H1 (cell line): Measurements from ENCODE around the gene CMTM1. TPM values are rescaled to one million over a fixed set of nuclear protein-coding genes. Genes with fewer than 3 reads are reported as not detected.

Experiments
- CTCF ChIA-PET: fragments of 300-600 bp; sonication (Branson Sonifier 250); formaldehyde crosslinking; loops from one replicate; lab custom pipeline; 2021; ENCODE audit not compliant: partially characterized antibody; lab: Charles Lee
- POLR2A ChIA-PET: fragments of 300-600 bp; sonication (Branson Sonifier 250); formaldehyde crosslinking; loops from one replicate; lab custom pipeline; 2021; ENCODE audit warnings: inconsistent platforms; ENCODE audit not compliant: partially characterized antibody; lab: Charles Lee
- DNase-seq, 2 experiments: peaks; one replicate each; pipeline versions ENCODE4 v3.0.0 to v3.0.0-alpha.2; 2010 to 2022; ENCODE audit warnings: low spot score in 2 of 2, low read depth in 1 of 2, mixed read lengths in 1 of 2
- FAIRE-seq: peaks from 2 replicates; lab custom pipeline; 2011; peaks lifted over from hg19 to GRCh38; lab: Jason Lieb, UNC
- H2AFZ ChIP-seq: 2 replicates; pipeline ENCODE4 v1.8.1; 2012; ENCODE audit warnings: low read length, inconsistent platforms
- H2AK5ac ChIP-seq: 2 replicates; pipeline ENCODE4 v1.6.1; 2013; ENCODE audit warnings: low read depth, low read length
- H2BK120ac ChIP-seq: replicated peaks from 2 replicates; pipeline ENCODE3; 2013; ENCODE audit warnings: low read depth, low read length, inconsistent platforms
- H2BK12ac ChIP-seq: 2 replicates; pipeline ENCODE4 v1.6.1; 2013; ENCODE audit warnings: low read depth, low read length
- H2BK15ac ChIP-seq: 2 replicates; pipeline ENCODE4 v1.6.1; 2013; ENCODE audit warnings: low read length
- H2BK20ac ChIP-seq: 2 replicates; pipeline ENCODE4 v1.6.1; 2013; ENCODE audit warnings: low read length
- H2BK5ac ChIP-seq: 2 replicates; pipeline ENCODE4 v1.6.1; 2013; ENCODE audit warnings: low read depth, low read length
- H3K14ac ChIP-seq: 2 replicates; pipeline ENCODE4 v1.6.1; 2013; ENCODE audit warnings: inconsistent platforms; ENCODE audit not compliant: insufficient read length
- H3K18ac ChIP-seq: 2 replicates; pipeline ENCODE4 v1.6.1; 2013; ENCODE audit warnings: low read length; ENCODE audit errors: extremely low read depth
- H3K23ac ChIP-seq: 2 replicates; pipeline ENCODE4 v1.6.1; 2013; ENCODE audit warnings: inconsistent platforms; ENCODE audit not compliant: insufficient read length
- H3K23me2 ChIP-seq: 2 replicates; pipeline ENCODE4 v1.6.1; 2013; ENCODE audit warnings: low read depth, low read length
- H3K27ac ChIP-seq: 2 replicates; pipeline ENCODE4 v1.6.1; 2011; ENCODE audit warnings: low read depth, low read length, inconsistent platforms
- H3K27me3 ChIP-seq, 4 experiments: replicated peaks in 1 of 4; 1 replicate in 1 of 4; 2 replicates in 3 of 4; pipeline versions ENCODE4 v1.6.1 to v1.8.1; 2011 to 2013; ENCODE audit warnings: low read length in 3 of 4, mild to moderate bottlenecking in 3 of 4, inconsistent platforms in 2 of 4, mixed read lengths in 2 of 4, moderate library complexity in 1 of 4; ENCODE audit not compliant: control insufficient read depth in 3 of 4, insufficient read depth in 3 of 4; ENCODE audit errors: extremely low read depth in 1 of 4
- H3K36me3 ChIP-seq, 4 experiments: 2 replicates each; pipeline versions ENCODE4 v1.6.1 to v1.8.1; 2011 to 2013; ENCODE audit warnings: mild to moderate bottlenecking in 4 of 4, low read length in 3 of 4, moderate library complexity in 2 of 4, control low read depth in 1 of 4, inconsistent platforms in 1 of 4; ENCODE audit not compliant: insufficient read depth in 4 of 4, control insufficient read depth in 2 of 4
- H3K4ac ChIP-seq: replicated peaks from 2 replicates; pipeline ENCODE3; 2013; ENCODE audit warnings: low read length, low read depth, mixed read lengths, inconsistent platforms; ENCODE audit not compliant: insufficient read length
- H3K4me1 ChIP-seq, 4 experiments: replicated peaks in 1 of 4; 1 replicate in 1 of 4; 2 replicates in 3 of 4; pipeline versions ENCODE4 v1.6.1 to v1.8.1; 2011 to 2013; ENCODE audit warnings: low read length in 3 of 4, inconsistent platforms in 2 of 4, mixed read lengths in 1 of 4; ENCODE audit not compliant: insufficient read depth in 4 of 4, control insufficient read depth in 3 of 4
- H3K4me2 ChIP-seq, 2 experiments: 2 replicates each; pipeline versions ENCODE4 v1.6.1 to v1.8.1; 2011 to 2013; ENCODE audit warnings: low read depth in 2 of 2, low read length in 2 of 2, control low read depth in 1 of 2, inconsistent platforms in 1 of 2, mild to moderate bottlenecking in 1 of 2; ENCODE audit not compliant: insufficient read depth in 1 of 2
- H3K4me3 ChIP-seq, 4 experiments: fragments of 200-600, 300-600 bp in 1 of 4; sonication (generic), shearing (Covaris generic), sonication (Bioruptor Twin) in 1 of 4; 2 replicates each; pipeline versions ENCODE4 v1.5.1 to v1.8.1; 2011 to 2016; ENCODE audit warnings: low read length in 4 of 4, low read depth in 3 of 4, control low read depth in 2 of 4, inconsistent platforms in 2 of 4, mild to moderate bottlenecking in 2 of 4, mixed read lengths in 1 of 4, moderate library complexity in 1 of 4; ENCODE audit not compliant: insufficient read depth in 2 of 4; ENCODE audit errors: extremely low read depth in 1 of 4
- H3K56ac ChIP-seq: replicated peaks from 2 replicates; pipeline ENCODE3; 2013; ENCODE audit warnings: low read depth, mild to moderate bottlenecking, mixed read lengths, low read length, inconsistent platforms; ENCODE audit not compliant: insufficient read length
- H3K79me1 ChIP-seq: 2 replicates; pipeline ENCODE4 v1.6.1; 2013; ENCODE audit warnings: low read depth, low read length, control low read depth
- H3K79me2 ChIP-seq, 2 experiments: 2 replicates each; pipeline versions ENCODE4 v1.6.1 to v1.8.1; 2012 to 2013; ENCODE audit warnings: low read length in 2 of 2, mild to moderate bottlenecking in 2 of 2, inconsistent platforms in 1 of 2; ENCODE audit not compliant: insufficient read depth in 2 of 2, control insufficient read depth in 1 of 2
- H3K9ac ChIP-seq, 4 experiments: replicated peaks in 1 of 4; 1 replicate in 1 of 4; 2 replicates in 3 of 4; pipeline versions ENCODE4 v1.6.1 to v1.8.1; 2011 to 2013; ENCODE audit warnings: low read depth in 3 of 4, low read length in 3 of 4, control low read depth in 2 of 4, mild to moderate bottlenecking in 2 of 4, moderate library complexity in 2 of 4, inconsistent platforms in 1 of 4; ENCODE audit errors: extremely low read depth in 1 of 4
- H3K9me3 ChIP-seq, 2 experiments: 2 replicates each; pipeline versions ENCODE4 v1.6.1 to v1.8.1; 2012 to 2013; ENCODE audit warnings: mild to moderate bottlenecking in 2 of 2, moderate library complexity in 2 of 2, control low read depth in 1 of 2, inconsistent platforms in 1 of 2, low read depth in 1 of 2, low read length in 1 of 2, mixed read lengths in 1 of 2; ENCODE audit not compliant: insufficient read depth in 2 of 2
- H4K20me1 ChIP-seq, 2 experiments: replicated peaks in 1 of 2; 2 replicates each; pipeline versions ENCODE3 to v1.8.1; 2011 to 2013; ENCODE audit warnings: inconsistent platforms in 2 of 2, low read length in 2 of 2, mild to moderate bottlenecking in 1 of 2; ENCODE audit not compliant: insufficient read depth in 2 of 2, control insufficient read depth in 1 of 2
- H4K5ac ChIP-seq: 2 replicates; pipeline ENCODE4 v1.6.1; 2013; ENCODE audit warnings: low read length, low read depth, mixed read lengths, inconsistent platforms; ENCODE audit not compliant: insufficient read length
- H4K8ac ChIP-seq: 2 replicates; pipeline ENCODE4 v1.8.0; 2013; ENCODE audit warnings: mild to moderate bottlenecking, moderate library complexity, low read length, inconsistent platforms; ENCODE audit not compliant: insufficient read depth; ENCODE audit errors: extremely low read depth
- H4K91ac ChIP-seq: replicated peaks from 2 replicates; pipeline ENCODE3; 2013; ENCODE audit warnings: low read length, mixed read lengths, inconsistent platforms; ENCODE audit not compliant: insufficient read length
- BRCA1 ChIP-seq: IDR thresholded peaks from 2 replicates; pipeline ENCODE4 v1.6.1; 2012; ENCODE audit warnings: low read depth, low read length, improper control_type of control experiment
- HDAC6 ChIP-seq: IDR thresholded peaks from one replicate; pipeline ENCODE4 v1.7.1; 2012; ENCODE audit warnings: low read depth, mild to moderate bottlenecking, inconsistent platforms, low read length, moderate library complexity
- POLR2A ChIP-seq, 2 experiments: IDR thresholded peaks; 1 replicate in 1 of 2; 2 replicates in 1 of 2; pipeline ENCODE4 v1.6.1; 2011; ENCODE audit warnings: low read depth in 2 of 2, low read length in 2 of 2, mild to moderate bottlenecking in 2 of 2; ENCODE audit errors: control extremely low read depth in 1 of 2
- RNF2 ChIP-seq: fragments of 200-900, 300-1000 bp; sonication (generic); IDR thresholded peaks from 2 replicates; pipeline ENCODE4 v1.7.1; 2016; ENCODE audit warnings: borderline replicate concordance, low read depth, mild to moderate bottlenecking, antibody characterized with exemption, low read length; ENCODE audit not compliant: poor library complexity, severe bottlenecking; ENCODE audit errors: missing control alignments
- SAP30 ChIP-seq: fragments of 300-600 bp; sonication (generic); IDR thresholded peaks from 2 replicates; pipeline ENCODE4 v1.7.1; 2012; ENCODE audit warnings: low read length, moderate library complexity, mild to moderate bottlenecking, inconsistent platforms; ENCODE audit not compliant: insufficient read depth, insufficient replicate concordance
- SIN3A ChIP-seq, 2 experiments: IDR thresholded peaks in 1 of 2; conservative IDR thresholded peaks in 1 of 2; 2 replicates each; pipeline ENCODE4 v1.6.1; 2011 to 2012; ENCODE audit warnings: low read length in 2 of 2, improper control_type of control experiment in 1 of 2, low read depth in 1 of 2, mild to moderate bottlenecking in 1 of 2
- SP1 ChIP-seq: IDR thresholded peaks from 2 replicates; pipeline ENCODE4 v1.6.1; 2011; ENCODE audit warnings: low read depth, low read length
- SP2 ChIP-seq: IDR thresholded peaks from 2 replicates; pipeline ENCODE4 v1.6.1; 2012; ENCODE audit warnings: mild to moderate bottlenecking, low read length, inconsistent platforms
- SRF ChIP-seq: IDR thresholded peaks from 2 replicates; pipeline ENCODE4 v1.6.1; 2011; ENCODE audit warnings: mild to moderate bottlenecking, low read depth, low read length, moderate library complexity
- WGBS, 2 experiments: shearing (Covaris generic) in 1 of 2; methylation state at CpG; one replicate each; pipeline versions ENCODE4 v1.1.6 to v1.1.7; 2013 to 2015; ENCODE audit warnings: low lambda C conversion rate in 2 of 2, mixed read lengths in 2 of 2, inconsistent platforms in 1 of 2, low coverage in 1 of 2, missing lambda C conversion rate in 1 of 2; ENCODE audit not compliant: insufficient replicate concordance in 2 of 2, insufficient coverage in 1 of 2, insufficient read length in 1 of 2; ENCODE audit errors: extremely low coverage in 1 of 2, missing lambda C conversion rate in 1 of 2; 5-methylcytosine and 5-hydroxymethylcytosine counted together
- polyA plus RNA-seq, 7 experiments: library from polyadenylated mRNA; depleted of rRNA in 3 of 7; stranded (reverse) in 5 of 7; unstranded in 2 of 7; fragments of >200 nt in 5 of 7; fragments of 200-250 nt in 2 of 7; gene quantifications; 1 replicate in 5 of 7; 2 replicates in 1 of 7; 4 replicates in 1 of 7; pipeline versions ENCODE4 v1.2.1 to v1.2.3, GENCODE V29; 2011 to 2013; ENCODE audit warnings: missing spikeins in 2 of 7, mixed read lengths in 2 of 7
- total RNA-seq: library from RNA; stranded (reverse); fragmentation: NEBNext Ultra II Directional; extraction: Animal tissue kit (Norgen Biotek cat#: 25700); gene quantifications from 2 replicates; pipeline ENCODE4 v1.2.1, GENCODE V29; 2021
- TF ChIP-seq, protein P1 (sequence below): IDR thresholded peaks from 2 replicates; pipeline ENCODE4 v1.6.1; 2012; ENCODE audit warnings: inconsistent platforms

CMTM1 gene
- total and polyA plus RNA-seq, 2 of the 8 experiments (the other 6 are each of a cell fraction or from before 2014, with no cell fraction given) = 1.2 to 2.0 TPM

DNA sequence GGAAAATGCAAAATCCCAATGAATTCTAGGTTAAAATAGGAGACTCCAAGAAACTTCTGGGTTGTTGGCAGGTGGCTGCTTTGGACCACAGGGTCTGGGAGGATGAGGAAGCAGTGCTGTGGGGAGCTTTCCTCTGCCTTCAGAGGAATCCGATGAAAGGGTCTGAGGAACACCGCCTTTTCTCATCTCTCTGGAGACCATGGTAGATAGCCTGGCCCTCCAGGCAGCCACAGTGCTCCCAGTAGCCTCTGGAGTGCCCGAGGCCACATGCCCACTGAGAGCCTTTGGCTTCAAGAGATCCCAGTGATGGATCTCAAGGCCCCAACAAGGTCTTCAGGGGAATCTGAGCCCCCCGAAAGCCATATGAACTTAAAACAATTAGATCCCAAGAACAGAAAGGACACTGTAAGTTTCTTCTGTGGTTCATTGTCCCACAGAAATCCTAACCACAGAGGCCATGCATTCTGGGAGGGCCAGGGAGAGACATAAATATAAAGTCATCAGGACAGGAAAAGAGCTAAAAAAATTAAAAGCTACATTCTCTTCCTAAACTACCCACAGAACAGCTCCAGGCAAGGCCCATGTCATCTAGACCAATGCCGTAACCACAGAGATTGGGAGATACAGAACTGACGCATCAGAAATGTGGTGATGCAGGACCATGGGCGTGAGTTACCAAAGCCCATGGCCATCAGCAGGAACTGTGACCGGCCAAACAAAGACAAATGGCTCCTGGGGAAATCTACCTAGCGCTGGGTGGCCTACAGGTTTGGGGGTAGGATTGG is 40.7 kb upstream of the CMTM1 start:
- H3K36me3 ChIP-seq = no peaks in the 10 kb centered on the region
- TF ChIP-seq POLR2A (IDR thresholded peaks at IDR 0.05; ENCODE audit: control extremely low read depth in 1 of 2, low read depth in 2 of 2, low read length in 2 of 2) (no peak), SP1 (no peak), BRCA1 (no peak), RNF2 (no peak), SIN3A (conservative IDR thresholded peaks at IDR 0.05 in 1 of 2, IDR thresholded peaks at IDR 0.05 in 1 of 2; ENCODE audit: low read depth in 1 of 2, low read length in 2 of 2) (no peak), SAP30 (no peak), SP2 (no peak), HDAC6 (no peak), SRF (no peak)
- TF ChIP-seq, protein P1, sequence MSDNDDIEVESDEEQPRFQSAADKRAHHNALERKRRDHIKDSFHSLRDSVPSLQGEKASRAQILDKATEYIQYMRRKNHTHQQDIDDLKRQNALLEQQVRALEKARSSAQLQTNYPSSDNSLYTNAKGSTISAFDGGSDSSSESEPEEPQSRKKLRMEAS = no peak
- H2BK20ac ChIP-seq = no peak overlapping the region
- no peak overlapping the region for H3K18ac ChIP-seq
- H3K4me3 ChIP-seq = no peak overlapping the region
- no peaks in the 10 kb centered on the region for H3K79me2 ChIP-seq
- H2BK12ac ChIP-seq = no peak overlapping the region
- H4K91ac ChIP-seq = no peak overlapping the region
- no peak overlapping the region for H3K4ac ChIP-seq
- H3K14ac ChIP-seq = no peak overlapping the region
- H3K27me3 ChIP-seq = no peaks in the 10 kb centered on the region
- H3K56ac ChIP-seq = no peak overlapping the region
- no peak overlapping the region for H3K9ac ChIP-seq
- H2AK5ac ChIP-seq = no peak overlapping the region
- H4K8ac ChIP-seq = peak overlapping the region; percentile 2; the same call in 1 of the 2 replicates
- no peaks in the 10 kb centered on the region for H3K4me1 ChIP-seq
- WGBS, 2 experiments = 92% methylated on average over 9 of the region's 9 CpGs; no CpG with 5 or more reads in 1 of the 2 experiments
- no peaks in the 10 kb centered on the region for H3K79me1 ChIP-seq
- H3K9me3 ChIP-seq = no peaks in the 10 kb centered on the region
- H2BK15ac ChIP-seq = no peak overlapping the region
- no peak overlapping the region for H2BK5ac ChIP-seq
- H4K5ac ChIP-seq = no peak overlapping the region
- no peaks in the 10 kb centered on the region for H4K20me1 ChIP-seq
- no peak overlapping the region for H2AFZ ChIP-seq
- no peak for FAIRE-seq
- H3K4me2 ChIP-seq = no peak overlapping the region
- CTCF ChIA-PET = interaction anchor here (0.7 to 1.7 kb wide), 4 partner anchors 16 to 168 kb away, joined by 3 to 5 read pairs (median 4); no protein-coding TSS in a partner anchor
- POLR2A ChIA-PET = no interaction called here
- H3K23me2 ChIP-seq = no peaks in the 10 kb centered on the region
- H2BK120ac ChIP-seq = no peak overlapping the region
- H3K23ac ChIP-seq = no peak overlapping the region
- H3K27ac ChIP-seq = no peak overlapping the region
- DNase-seq = no peak
